ENCODE results near the gene DLK1. TPM values are rescaled to one million over a fixed set of nuclear protein-coding genes. Genes with fewer than 3 reads are reported as not detected.

The DLK1 gene
- total and polyA plus RNA-seq, 10 donors, result 0.17 to 0.79 (median 0.38) TPM; not detected in 7

DNA sequence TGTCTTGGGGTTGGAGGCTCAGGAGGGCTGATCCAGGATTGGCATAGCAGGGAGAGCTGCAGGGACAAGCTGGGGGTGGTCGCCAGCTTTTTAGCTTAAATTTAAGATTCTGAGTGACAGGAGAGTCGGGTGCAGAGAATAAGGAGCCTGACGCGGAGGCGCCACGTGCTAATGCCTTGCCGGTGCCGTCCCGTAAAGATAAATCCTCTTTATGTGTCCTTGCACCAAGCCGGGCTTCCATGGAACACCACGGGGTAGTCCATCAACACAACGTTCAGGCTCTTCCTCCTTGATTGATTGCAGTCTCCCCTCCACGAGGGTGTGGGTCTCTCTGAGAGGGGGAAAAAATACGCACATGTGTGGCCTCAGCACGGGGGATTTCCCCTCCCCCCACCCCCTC, 3.9 kb downstream of the DLK1 start:
- TF ChIP-seq POLR2AphosphoS5 (IDR thresholded peaks at IDR 0.05), result no peak
- TF ChIP-seq, protein P1, sequence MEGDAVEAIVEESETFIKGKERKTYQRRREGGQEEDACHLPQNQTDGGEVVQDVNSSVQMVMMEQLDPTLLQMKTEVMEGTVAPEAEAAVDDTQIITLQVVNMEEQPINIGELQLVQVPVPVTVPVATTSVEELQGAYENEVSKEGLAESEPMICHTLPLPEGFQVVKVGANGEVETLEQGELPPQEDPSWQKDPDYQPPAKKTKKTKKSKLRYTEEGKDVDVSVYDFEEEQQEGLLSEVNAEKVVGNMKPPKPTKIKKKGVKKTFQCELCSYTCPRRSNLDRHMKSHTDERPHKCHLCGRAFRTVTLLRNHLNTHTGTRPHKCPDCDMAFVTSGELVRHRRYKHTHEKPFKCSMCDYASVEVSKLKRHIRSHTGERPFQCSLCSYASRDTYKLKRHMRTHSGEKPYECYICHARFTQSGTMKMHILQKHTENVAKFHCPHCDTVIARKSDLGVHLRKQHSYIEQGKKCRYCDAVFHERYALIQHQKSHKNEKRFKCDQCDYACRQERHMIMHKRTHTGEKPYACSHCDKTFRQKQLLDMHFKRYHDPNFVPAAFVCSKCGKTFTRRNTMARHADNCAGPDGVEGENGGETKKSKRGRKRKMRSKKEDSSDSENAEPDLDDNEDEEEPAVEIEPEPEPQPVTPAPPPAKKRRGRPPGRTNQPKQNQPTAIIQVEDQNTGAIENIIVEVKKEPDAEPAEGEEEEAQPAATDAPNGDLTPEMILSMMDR (IDR thresholded peaks at IDR 0.05 in 8 of 11, conservative IDR thresholded peaks at IDR 0.05 in 3 of 11), result no peak
- TF ChIP-seq POLR2A (IDR thresholded peaks at IDR 0.05), result no peak
- DNase-seq, result peak; percentile 51
- H3K27ac ChIP-seq, result no peak overlapping the region
- no peak overlapping the region for H3K4me3 ChIP-seq
- intact Hi-C loops (cut with DNase I; ENCODE audit: low total_unique reads), result no loop called here
- 64 to 74% (median 71%) methylated on average over 15 of the region's 15 CpGs for WGBS, 5 donors
- H3K4me1 ChIP-seq, result peaks cover 0 to 9% (median 4%) of the 10 kb centered on the region in 6 donors
- no peaks in the 10 kb centered on the region for H3K9me3 ChIP-seq
- H3K27me3 ChIP-seq (replicated peaks in 1 of 7), result peaks cover 0 to 57% (median 39%) of the 10 kb centered on the region in 7 donors
- H3K36me3 ChIP-seq, result no peaks in the 10 kb centered on the region

DNA sequence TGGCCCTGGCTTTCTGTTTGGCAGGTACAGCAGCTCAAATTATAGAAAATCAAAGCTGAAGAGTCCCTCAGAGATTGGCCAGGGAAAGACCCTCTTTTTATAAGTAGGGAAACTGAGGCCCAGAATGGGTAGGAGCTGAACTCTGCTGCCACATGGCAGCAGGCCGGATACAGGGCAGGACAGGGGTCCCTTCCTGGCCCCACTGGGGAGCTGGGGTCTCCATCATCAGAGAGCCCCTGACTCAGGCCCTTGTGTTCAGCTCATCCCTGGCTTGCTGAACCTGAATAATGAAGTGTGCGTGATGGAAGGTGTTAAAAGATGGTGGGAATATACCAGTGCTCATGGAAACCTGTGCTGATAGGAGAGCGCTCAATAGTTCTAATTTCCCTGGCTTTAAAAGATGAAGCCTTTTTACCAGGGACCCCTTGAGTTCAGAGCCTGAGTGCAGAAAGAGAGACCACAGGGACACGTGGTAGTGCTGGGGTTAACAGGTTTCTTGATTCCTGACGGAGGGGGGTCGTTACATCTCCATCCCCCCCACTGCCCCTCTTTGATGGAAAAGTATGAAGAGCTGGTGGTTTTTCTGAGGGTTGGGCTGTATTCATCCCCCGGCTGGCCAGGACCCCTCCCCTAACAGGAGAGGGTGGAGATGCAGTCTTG, 4.4 kb downstream of the DLK1 start:
- WGBS, 5 donors, result 75 to 92% (median 81%) methylated on average over 7 of the region's 7 CpGs
- Histone ChIP-seq H3K9me3 (no peaks in the 10 kb centered on the region), H3K4me3 (no peak overlapping the region), H3K27ac (no peak overlapping the region), H3K4me1 (peaks cover 0 to 9% (median 4%) of the 10 kb centered on the region in 6 donors), H3K36me3 (no peaks in the 10 kb centered on the region), H3K27me3 (replicated peaks in 1 of 7) (peaks cover 0 to 51% (median 37%) of the 10 kb centered on the region in 7 donors)
- intact Hi-C loops (cut with DNase I; ENCODE audit: low total_unique reads), result no loop called here
- peak; percentile 51 for DNase-seq
- TF ChIP-seq POLR2AphosphoS5 (IDR thresholded peaks at IDR 0.05), result no peak
- TF ChIP-seq, protein P1 (IDR thresholded peaks at IDR 0.05 in 8 of 11, conservative IDR thresholded peaks at IDR 0.05 in 3 of 11), result no peak
- no peak for TF ChIP-seq POLR2A (IDR thresholded peaks at IDR 0.05)

DNA sequence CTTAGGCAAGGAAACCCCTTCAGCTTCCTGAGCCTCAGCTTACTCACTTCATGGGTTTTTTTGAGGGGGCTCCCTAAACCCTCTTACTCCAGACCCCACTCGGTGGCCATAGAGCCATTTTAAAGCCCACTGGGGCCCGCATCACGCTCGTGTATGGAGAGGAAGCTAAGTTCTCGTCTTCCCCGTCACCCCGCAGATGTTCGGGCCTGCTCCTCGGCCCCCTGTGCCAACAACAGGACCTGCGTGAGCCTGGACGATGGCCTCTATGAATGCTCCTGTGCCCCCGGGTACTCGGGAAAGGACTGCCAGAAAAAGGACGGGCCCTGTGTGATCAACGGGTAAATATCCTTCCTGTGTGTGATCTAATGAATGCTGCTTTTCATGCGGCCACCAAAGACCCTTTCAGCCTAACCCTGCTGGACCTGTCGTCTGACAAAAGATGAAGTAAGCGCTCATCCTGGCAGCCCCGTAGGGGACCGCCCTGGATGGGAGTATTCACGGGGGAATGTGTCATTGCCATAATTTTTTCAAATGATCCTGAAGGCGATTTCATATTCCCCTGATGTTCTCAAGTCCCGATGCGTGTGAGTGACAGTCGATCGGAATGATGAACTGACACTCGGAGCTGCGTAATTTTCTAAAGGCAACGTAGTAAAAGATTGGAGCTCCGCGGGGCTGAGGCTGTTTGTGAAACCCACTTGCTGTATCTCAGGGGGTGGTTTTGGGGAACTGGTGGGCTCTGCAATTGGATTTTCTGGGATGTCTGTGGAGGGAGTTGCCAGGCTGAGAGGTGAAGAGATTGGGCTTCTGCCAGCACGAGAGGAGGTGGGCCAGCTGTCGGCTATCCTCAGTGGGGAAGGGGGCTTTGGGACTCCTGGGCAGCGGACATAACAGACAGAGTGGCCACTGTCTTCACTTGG, 5.4 kb downstream of the DLK1 start:
- no peak for TF ChIP-seq POLR2A (IDR thresholded peaks at IDR 0.05)
- TF ChIP-seq, protein P1 (IDR thresholded peaks at IDR 0.05 in 8 of 11, conservative IDR thresholded peaks at IDR 0.05 in 3 of 11), result no peak
- TF ChIP-seq POLR2AphosphoS5 (IDR thresholded peaks at IDR 0.05), result no peak
- peaks cover 0 to 41% (median 28%) of the 10 kb centered on the region in 7 donors for H3K27me3 ChIP-seq (replicated peaks in 1 of 7)
- peak; percentile 58 for DNase-seq
- H3K27ac ChIP-seq, result no peak overlapping the region
- H3K4me3 ChIP-seq, result no peak overlapping the region
- intact Hi-C loops (cut with DNase I; ENCODE audit: low total_unique reads), result no loop called here
- H3K9me3 ChIP-seq, result no peaks in the 10 kb centered on the region
- H3K36me3 ChIP-seq, result no peaks in the 10 kb centered on the region
- 85 to 93% (median 90%) methylated on average over 33 to 34 of the region's 34 CpGs for WGBS, 5 donors
- peaks cover 0 to 5% (median 2%) of the 10 kb centered on the region in 6 donors for H3K4me1 ChIP-seq

DNA sequence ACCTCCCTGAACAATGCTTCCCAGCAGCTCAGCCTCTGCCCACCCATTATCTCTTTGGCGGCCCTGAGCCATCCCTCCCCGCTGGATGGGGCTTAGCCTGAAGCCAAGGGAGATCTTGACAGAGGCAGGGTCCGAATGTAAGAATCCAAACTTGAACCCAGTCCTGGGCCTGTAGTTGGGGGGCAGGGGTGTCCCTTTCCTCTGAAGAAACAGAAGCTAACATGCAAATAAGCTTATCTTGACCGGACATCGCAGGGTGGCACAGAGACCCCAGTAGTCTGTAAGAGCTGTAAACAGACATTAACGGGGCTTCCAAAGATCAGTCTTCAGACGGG, 6.0 kb downstream of the DLK1 start:
- intact Hi-C loops (cut with DNase I; ENCODE audit: low total_unique reads), result no loop called here
- H3K27me3 ChIP-seq (replicated peaks in 1 of 7), result peaks cover 0 to 35% (median 21%) of the 10 kb centered on the region in 7 donors
- H3K27ac ChIP-seq, result no peak overlapping the region
- no peaks in the 10 kb centered on the region for H3K4me1 ChIP-seq
- 83 to 93% (median 87%) methylated on average over 7 of the region's 7 CpGs for WGBS, 5 donors
- H3K36me3 ChIP-seq, result no peaks in the 10 kb centered on the region
- TF ChIP-seq POLR2AphosphoS5 (IDR thresholded peaks at IDR 0.05) (no peak), POLR2A (IDR thresholded peaks at IDR 0.05) (no peak)
- TF ChIP-seq, protein P1 (IDR thresholded peaks at IDR 0.05 in 8 of 11, conservative IDR thresholded peaks at IDR 0.05 in 3 of 11), result no peak
- H3K4me3 ChIP-seq, result no peak overlapping the region
- DNase-seq, result peak; percentile 43
- H3K9me3 ChIP-seq, result no peaks in the 10 kb centered on the region

All from spleen (tissue), 11 donors.